HUES64 (cell line): ENCODE measurements around the gene SSBP3.

Experiments
- H3K27ac ChIP-seq: 2 replicates; pipeline ENCODE4 v1.7.0; 2013; ENCODE audit warnings: low read depth, low read length, inconsistent platforms
- H3K27me3 ChIP-seq: 2 replicates; pipeline ENCODE4 v1.6.1; 2013; ENCODE audit warnings: mild to moderate bottlenecking, low read length; ENCODE audit not compliant: insufficient read depth
- H3K36me3 ChIP-seq: 2 replicates; pipeline ENCODE4 v1.6.1; 2013; ENCODE audit warnings: mild to moderate bottlenecking, low read length; ENCODE audit not compliant: insufficient read depth
- H3K4me1 ChIP-seq: 2 replicates; pipeline ENCODE4 v1.6.1; 2013; ENCODE audit warnings: mild to moderate bottlenecking, low read length, moderate library complexity; ENCODE audit not compliant: insufficient read depth
- H3K4me3 ChIP-seq: 2 replicates; pipeline ENCODE4 v1.5.1; 2013; ENCODE audit warnings: mild to moderate bottlenecking, low read length, moderate library complexity
- H3K9ac ChIP-seq: 2 replicates; pipeline ENCODE4 v1.6.1; 2013; ENCODE audit warnings: mild to moderate bottlenecking, low read depth, low read length
- H3K9me3 ChIP-seq: 2 replicates; pipeline ENCODE4 v1.6.1; 2013; ENCODE audit warnings: low read depth, low read length; ENCODE audit not compliant: insufficient read depth
- WGBS: fragments of 150-250, 120-280 bp; methylation state at CpG from one replicate; pipeline ENCODE4 v1.1.7; 2013; ENCODE audit warnings: missing lambda C conversion rate; 5-methylcytosine and 5-hydroxymethylcytosine counted together

SSBP3 gene

DNA sequence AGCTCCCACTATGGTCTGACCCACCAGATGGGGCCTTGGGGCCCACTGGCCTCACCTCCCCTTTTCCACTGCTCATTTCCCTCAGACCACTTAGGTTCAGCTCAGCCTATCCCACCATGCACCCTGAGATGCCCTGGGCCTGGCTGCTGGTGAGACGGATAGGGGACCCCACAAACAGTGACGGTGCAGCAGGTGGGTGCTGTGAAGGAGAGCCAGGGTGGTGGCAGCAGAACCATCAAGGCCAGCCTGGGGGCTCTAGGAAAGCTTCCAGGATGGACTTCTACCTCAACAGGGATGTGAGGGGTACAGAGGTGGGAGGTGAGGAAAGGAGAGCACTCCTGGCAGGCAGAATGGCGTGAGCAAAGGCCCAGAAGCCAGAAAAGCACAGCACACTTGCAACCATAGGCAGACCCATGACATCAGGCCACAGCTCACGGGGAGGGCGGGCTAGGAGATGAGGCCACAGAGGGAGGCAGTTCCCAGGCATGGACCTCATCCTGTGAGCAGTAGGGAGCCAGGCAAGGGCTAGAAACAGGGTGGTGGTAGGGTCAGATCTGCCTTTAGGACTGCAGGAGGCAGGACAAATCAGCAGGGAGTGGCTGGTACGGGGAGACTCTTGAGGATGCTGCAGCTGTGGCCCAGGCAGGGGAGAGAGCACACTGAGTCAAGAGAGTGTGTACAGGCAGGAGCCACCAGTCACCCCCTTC, 229.4 kb downstream of the SSBP3 start:
- H3K9ac ChIP-seq: no peak overlapping the region
- 85% methylated on average over 6 of the region's 6 CpGs for WGBS
- H3K27me3 ChIP-seq: no peaks in the 10 kb centered on the region
- H3K36me3 ChIP-seq: 0 out of 2 replicates have a peak, but pooled peaks cover 5% of the 10 kb centered on the region
- H3K9me3 ChIP-seq: no peaks in the 10 kb centered on the region
- no peak overlapping the region for H3K4me3 ChIP-seq
- H3K4me1 ChIP-seq: no peaks in the 10 kb centered on the region
- H3K27ac ChIP-seq: no peak overlapping the region
